ENCODE results near the gene SMAD2. TPM values are rescaled to one million over a fixed set of nuclear protein-coding genes. Genes with fewer than 3 reads are reported as not detected.
A peak's percentile ranks its signal among the peaks of the same experiment; 100 is the strongest.

SMAD2 gene
- total RNA-seq, 1 experiment from 2014 or later = 124 TPM

DNA sequence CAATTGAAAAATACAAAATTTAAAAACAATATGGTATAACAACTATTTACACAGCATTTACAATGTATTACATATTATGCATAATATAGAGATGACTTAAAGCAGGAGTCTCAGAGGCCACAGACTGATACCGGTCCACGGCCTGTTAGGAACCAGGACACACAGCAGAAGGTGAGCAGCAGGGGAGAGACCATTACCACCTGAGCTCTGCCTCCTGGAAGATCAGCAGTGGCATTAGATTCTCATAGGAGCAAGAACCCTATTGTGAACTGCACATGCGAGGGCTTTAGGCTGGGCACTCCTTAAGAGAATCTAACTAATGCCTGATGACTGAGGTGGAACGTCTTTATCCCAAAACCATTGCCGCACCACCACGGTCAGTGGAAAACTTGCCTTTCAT is 58.0 kb downstream of the SMAD2 start:
- no peaks in the 10 kb centered on the region for H3K27me3 ChIP-seq (replicated peaks; ENCODE audit: insufficient read depth, low read depth, low read length, poor library complexity)
- ChIA-PET CTCF (no interaction called here), POLR2A (ENCODE audit: low non-redundant PET) (no interaction called here)
- peaks cover 6% of the 10 kb centered on the region for H3K36me3 ChIP-seq (ENCODE audit: insufficient read depth, low read length, poor library complexity, severe bottlenecking)
- H3K9me3 ChIP-seq (ENCODE audit: low read depth, low read length, poor library complexity, severe bottlenecking) = no peaks in the 10 kb centered on the region
- intact Hi-C loops (cut with micrococcal nuclease; ENCODE audit: unreplicated experiment) = no loop called here
- H3K27ac ChIP-seq (ENCODE audit: low read depth, low read length, poor library complexity, severe bottlenecking) = no peak overlapping the region
- TF ChIP-seq, protein P1, sequence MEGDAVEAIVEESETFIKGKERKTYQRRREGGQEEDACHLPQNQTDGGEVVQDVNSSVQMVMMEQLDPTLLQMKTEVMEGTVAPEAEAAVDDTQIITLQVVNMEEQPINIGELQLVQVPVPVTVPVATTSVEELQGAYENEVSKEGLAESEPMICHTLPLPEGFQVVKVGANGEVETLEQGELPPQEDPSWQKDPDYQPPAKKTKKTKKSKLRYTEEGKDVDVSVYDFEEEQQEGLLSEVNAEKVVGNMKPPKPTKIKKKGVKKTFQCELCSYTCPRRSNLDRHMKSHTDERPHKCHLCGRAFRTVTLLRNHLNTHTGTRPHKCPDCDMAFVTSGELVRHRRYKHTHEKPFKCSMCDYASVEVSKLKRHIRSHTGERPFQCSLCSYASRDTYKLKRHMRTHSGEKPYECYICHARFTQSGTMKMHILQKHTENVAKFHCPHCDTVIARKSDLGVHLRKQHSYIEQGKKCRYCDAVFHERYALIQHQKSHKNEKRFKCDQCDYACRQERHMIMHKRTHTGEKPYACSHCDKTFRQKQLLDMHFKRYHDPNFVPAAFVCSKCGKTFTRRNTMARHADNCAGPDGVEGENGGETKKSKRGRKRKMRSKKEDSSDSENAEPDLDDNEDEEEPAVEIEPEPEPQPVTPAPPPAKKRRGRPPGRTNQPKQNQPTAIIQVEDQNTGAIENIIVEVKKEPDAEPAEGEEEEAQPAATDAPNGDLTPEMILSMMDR (conservative IDR thresholded peaks at IDR 0.05; ENCODE audit: low read depth, low read length) = no peak
- no peak for TF ChIP-seq EZH2 (IDR thresholded peaks at IDR 0.05; ENCODE audit: borderline replicate concordance, low read depth, low read length, poor library complexity, severe bottlenecking)
- no peaks in the 10 kb centered on the region for H3K4me1 ChIP-seq (ENCODE audit: insufficient read depth, low read length, poor library complexity, severe bottlenecking)
- no TSS peak for BruUV-seq (replicated peaks)
- DNase-seq (ENCODE audit: low spot score) = no peak
- H3K4me3 ChIP-seq (ENCODE audit: low read depth, low read length, poor library complexity, severe bottlenecking) = no peak overlapping the region

DNA sequence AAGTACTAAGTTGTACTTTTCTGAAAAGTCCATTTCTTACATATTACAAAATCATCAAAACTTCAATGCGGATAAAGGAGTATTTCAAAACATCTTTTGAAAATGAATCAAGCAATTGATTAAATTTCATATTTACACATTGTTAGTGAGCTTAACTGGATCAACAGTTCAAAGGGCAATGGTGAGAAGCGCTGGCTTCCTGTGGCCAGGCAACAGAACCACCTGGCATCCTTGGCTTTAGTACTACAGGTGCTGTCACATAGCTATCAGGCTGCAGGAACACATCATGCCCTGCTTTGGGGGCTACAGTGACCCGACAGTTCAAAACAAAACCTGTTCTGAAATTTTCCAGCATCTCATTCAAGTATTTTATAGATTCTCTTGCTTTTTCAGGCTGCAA is 59.2 kb downstream of the SMAD2 start:
- intact Hi-C loops (cut with micrococcal nuclease; ENCODE audit: unreplicated experiment) = no loop called here
- POLR2A ChIA-PET (ENCODE audit: low non-redundant PET) = no interaction called here
- H3K27me3 ChIP-seq (replicated peaks; ENCODE audit: insufficient read depth, low read depth, low read length, poor library complexity) = no peaks in the 10 kb centered on the region
- BruUV-seq (replicated peaks) = no TSS peak
- DNase-seq (ENCODE audit: low spot score) = no peak
- CTCF ChIA-PET = no interaction called here
- TF ChIP-seq, protein P1 (conservative IDR thresholded peaks at IDR 0.05; ENCODE audit: low read depth, low read length) = no peak
- TF ChIP-seq EZH2 (IDR thresholded peaks at IDR 0.05; ENCODE audit: borderline replicate concordance, low read depth, low read length, poor library complexity, severe bottlenecking) = no peak
- peaks cover 6% of the 10 kb centered on the region for H3K36me3 ChIP-seq (ENCODE audit: insufficient read depth, low read length, poor library complexity, severe bottlenecking)
- H3K4me1 ChIP-seq (ENCODE audit: insufficient read depth, low read length, poor library complexity, severe bottlenecking) = no peaks in the 10 kb centered on the region
- H3K27ac ChIP-seq (ENCODE audit: low read depth, low read length, poor library complexity, severe bottlenecking) = no peak overlapping the region
- no peaks in the 10 kb centered on the region for H3K9me3 ChIP-seq (ENCODE audit: low read depth, low read length, poor library complexity, severe bottlenecking)
- H3K4me3 ChIP-seq (ENCODE audit: low read depth, low read length, poor library complexity, severe bottlenecking) = no peak overlapping the region

DNA sequence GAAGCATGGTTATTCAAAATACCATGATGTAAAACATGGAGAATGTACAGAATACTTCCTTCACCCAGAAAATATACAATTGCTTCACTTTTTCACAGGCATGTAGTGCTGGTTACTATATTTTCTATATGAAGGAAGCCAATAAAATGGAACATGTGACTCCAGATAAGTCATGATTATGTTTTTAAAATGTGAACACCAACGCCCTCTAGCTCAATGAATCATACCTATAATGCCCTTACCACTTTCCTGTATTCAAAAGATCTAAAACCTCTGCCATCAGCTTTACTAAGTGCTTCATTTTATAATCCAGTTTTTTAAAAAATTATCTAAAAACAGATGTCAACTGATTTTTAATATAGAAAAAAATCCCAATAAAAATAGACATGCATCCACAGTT is 59.9 kb downstream of the SMAD2 start:
- POLR2A ChIA-PET (ENCODE audit: low non-redundant PET) = no interaction called here
- no peaks in the 10 kb centered on the region for H3K27me3 ChIP-seq (replicated peaks; ENCODE audit: insufficient read depth, low read depth, low read length, poor library complexity)
- intact Hi-C loops (cut with micrococcal nuclease; ENCODE audit: unreplicated experiment) = no loop called here
- TF ChIP-seq EZH2 (IDR thresholded peaks at IDR 0.05; ENCODE audit: borderline replicate concordance, low read depth, low read length, poor library complexity, severe bottlenecking) = no peak
- TF ChIP-seq, protein P1 (conservative IDR thresholded peaks at IDR 0.05; ENCODE audit: low read depth, low read length) = 0 out of 2 replicates have a peak, but pooled peaks have one; percentile 20
- no peaks in the 10 kb centered on the region for H3K4me1 ChIP-seq (ENCODE audit: insufficient read depth, low read length, poor library complexity, severe bottlenecking)
- BruUV-seq (replicated peaks) = no TSS peak
- CTCF ChIA-PET = interaction anchor here (0.5 kb wide), 1 partner anchor 125 kb away, joined by 3 read pairs; no protein-coding TSS in a partner anchor
- no peaks in the 10 kb centered on the region for H3K9me3 ChIP-seq (ENCODE audit: low read depth, low read length, poor library complexity, severe bottlenecking)
- DNase-seq (ENCODE audit: low spot score) = no peak
- no peak overlapping the region for H3K4me3 ChIP-seq (ENCODE audit: low read depth, low read length, poor library complexity, severe bottlenecking)
- H3K36me3 ChIP-seq (ENCODE audit: insufficient read depth, low read length, poor library complexity, severe bottlenecking) = peaks cover 6% of the 10 kb centered on the region
- no peak overlapping the region for H3K27ac ChIP-seq (ENCODE audit: low read depth, low read length, poor library complexity, severe bottlenecking)

All from A673 (cell line).